Measurements from ENCODE around the gene DNAJA4.

- no peak for TF ChIP-seq CTCF (conservative IDR thresholded peaks at IDR 0.05; ENCODE audit: low read length)
- TF ChIP-seq EZH2phosphoT487 (IDR thresholded peaks at IDR 0.05; ENCODE audit: borderline replicate concordance) = no peak
Measured at GRCh38 chr15:78233496-78233895, 30.9 kb upstream of the DNAJA4 start.

All from Loucy (cell line).